ENCODE measurements around the gene PNLDC1.

DNA sequence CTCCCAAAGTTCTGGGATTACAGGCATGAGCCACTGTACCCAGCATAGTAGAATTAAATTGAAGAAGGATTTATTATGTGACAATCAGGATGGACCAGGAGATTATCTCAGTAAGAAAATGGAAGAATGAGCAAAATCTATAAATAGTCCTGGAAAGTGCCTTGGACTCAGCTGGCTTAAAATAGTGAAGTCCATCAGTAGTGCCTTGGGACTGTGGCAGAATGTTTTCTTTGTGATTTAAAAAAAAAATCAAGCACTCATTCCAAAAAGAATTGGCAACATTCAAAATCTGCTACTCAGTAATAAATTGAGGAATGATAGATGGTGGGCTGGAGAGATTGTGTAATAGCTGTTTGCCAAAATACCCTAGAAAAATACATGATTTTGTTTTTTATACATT lies 53.7 kb downstream of the PNLDC1 start:
- TF ChIP-seq, protein P1, sequence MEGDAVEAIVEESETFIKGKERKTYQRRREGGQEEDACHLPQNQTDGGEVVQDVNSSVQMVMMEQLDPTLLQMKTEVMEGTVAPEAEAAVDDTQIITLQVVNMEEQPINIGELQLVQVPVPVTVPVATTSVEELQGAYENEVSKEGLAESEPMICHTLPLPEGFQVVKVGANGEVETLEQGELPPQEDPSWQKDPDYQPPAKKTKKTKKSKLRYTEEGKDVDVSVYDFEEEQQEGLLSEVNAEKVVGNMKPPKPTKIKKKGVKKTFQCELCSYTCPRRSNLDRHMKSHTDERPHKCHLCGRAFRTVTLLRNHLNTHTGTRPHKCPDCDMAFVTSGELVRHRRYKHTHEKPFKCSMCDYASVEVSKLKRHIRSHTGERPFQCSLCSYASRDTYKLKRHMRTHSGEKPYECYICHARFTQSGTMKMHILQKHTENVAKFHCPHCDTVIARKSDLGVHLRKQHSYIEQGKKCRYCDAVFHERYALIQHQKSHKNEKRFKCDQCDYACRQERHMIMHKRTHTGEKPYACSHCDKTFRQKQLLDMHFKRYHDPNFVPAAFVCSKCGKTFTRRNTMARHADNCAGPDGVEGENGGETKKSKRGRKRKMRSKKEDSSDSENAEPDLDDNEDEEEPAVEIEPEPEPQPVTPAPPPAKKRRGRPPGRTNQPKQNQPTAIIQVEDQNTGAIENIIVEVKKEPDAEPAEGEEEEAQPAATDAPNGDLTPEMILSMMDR (IDR thresholded peaks at IDR 0.05; ENCODE audit: poor library complexity, severe bottlenecking): no peak
- TF ChIP-seq RAD21 (conservative IDR thresholded peaks at IDR 0.05) (no peak), EZH2 (IDR thresholded peaks at IDR 0.05; ENCODE audit: borderline replicate concordance, insufficient read depth, low read length, poor library complexity, severe bottlenecking) (no peak), POLR2AphosphoS5 (IDR thresholded peaks at IDR 0.05) (no peak), TAF1 (IDR thresholded peaks at IDR 0.05; ENCODE audit: low read depth) (no peak)
- TF ChIP-seq, protein P2, sequence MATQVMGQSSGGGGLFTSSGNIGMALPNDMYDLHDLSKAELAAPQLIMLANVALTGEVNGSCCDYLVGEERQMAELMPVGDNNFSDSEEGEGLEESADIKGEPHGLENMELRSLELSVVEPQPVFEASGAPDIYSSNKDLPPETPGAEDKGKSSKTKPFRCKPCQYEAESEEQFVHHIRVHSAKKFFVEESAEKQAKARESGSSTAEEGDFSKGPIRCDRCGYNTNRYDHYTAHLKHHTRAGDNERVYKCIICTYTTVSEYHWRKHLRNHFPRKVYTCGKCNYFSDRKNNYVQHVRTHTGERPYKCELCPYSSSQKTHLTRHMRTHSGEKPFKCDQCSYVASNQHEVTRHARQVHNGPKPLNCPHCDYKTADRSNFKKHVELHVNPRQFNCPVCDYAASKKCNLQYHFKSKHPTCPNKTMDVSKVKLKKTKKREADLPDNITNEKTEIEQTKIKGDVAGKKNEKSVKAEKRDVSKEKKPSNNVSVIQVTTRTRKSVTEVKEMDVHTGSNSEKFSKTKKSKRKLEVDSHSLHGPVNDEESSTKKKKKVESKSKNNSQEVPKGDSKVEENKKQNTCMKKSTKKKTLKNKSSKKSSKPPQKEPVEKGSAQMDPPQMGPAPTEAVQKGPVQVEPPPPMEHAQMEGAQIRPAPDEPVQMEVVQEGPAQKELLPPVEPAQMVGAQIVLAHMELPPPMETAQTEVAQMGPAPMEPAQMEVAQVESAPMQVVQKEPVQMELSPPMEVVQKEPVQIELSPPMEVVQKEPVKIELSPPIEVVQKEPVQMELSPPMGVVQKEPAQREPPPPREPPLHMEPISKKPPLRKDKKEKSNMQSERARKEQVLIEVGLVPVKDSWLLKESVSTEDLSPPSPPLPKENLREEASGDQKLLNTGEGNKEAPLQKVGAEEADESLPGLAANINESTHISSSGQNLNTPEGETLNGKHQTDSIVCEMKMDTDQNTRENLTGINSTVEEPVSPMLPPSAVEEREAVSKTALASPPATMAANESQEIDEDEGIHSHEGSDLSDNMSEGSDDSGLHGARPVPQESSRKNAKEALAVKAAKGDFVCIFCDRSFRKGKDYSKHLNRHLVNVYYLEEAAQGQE (IDR thresholded peaks at IDR 0.05; ENCODE audit: borderline replicate concordance): no peak

All from neural cell (in vitro differentiated cells).